Measurements from ENCODE around the gene KRTAP5-1.

Gene KRTAP5-1

GRCh38 chr11:1541474-1542204, 43.4 kb downstream of the KRTAP5-1 start (continued):
- no peak for TF ChIP-seq ZFP30 (CRISPR knock-in tag; IDR thresholded peaks at IDR 0.05)
- no peak for TF ChIP-seq ZC3H10 (CRISPR knock-in tag; IDR thresholded peaks at IDR 0.05)
- no peak for TF ChIP-seq ZNF70 (CRISPR knock-in tag; IDR thresholded peaks at IDR 0.05)
- TF ChIP-seq RARB (CRISPR knock-in tag; IDR thresholded peaks at IDR 0.05) = no peak
- TF ChIP-seq ZFP3 (CRISPR knock-in tag; IDR thresholded peaks at IDR 0.05) = no peak
- no peak for TF ChIP-seq OSR1 (CRISPR knock-in tag; IDR thresholded peaks at IDR 0.05)
- TF ChIP-seq CREB5 (CRISPR knock-in tag; IDR thresholded peaks at IDR 0.05; ENCODE audit: low read depth) = no peak
- TF ChIP-seq ZNF8 (CRISPR knock-in tag; IDR thresholded peaks at IDR 0.05) = no peak
- no peak for TF ChIP-seq SNAI2 (CRISPR knock-in tag; IDR thresholded peaks at IDR 0.05)

- TF ChIP-seq PATZ1 (CRISPR knock-in tag; IDR thresholded peaks at IDR 0.05; ENCODE audit: borderline replicate concordance) (no peak), ISL1 (CRISPR knock-in tag; IDR thresholded peaks at IDR 0.05) (no peak)
- ATAC-seq = no peak
Measured at GRCh38 chr11:1540074-1540473, 45.0 kb downstream of the KRTAP5-1 start.

- no peak for TF ChIP-seq ZNF565 (CRISPR knock-in tag; conservative IDR thresholded peaks at IDR 0.05; ENCODE audit: low read depth)
- TF ChIP-seq ZFP30 (CRISPR knock-in tag; IDR thresholded peaks at IDR 0.05) = no peak
- no peak for TF ChIP-seq ESRRG (CRISPR knock-in tag; IDR thresholded peaks at IDR 0.05)
- TF ChIP-seq CREB5 (CRISPR knock-in tag; IDR thresholded peaks at IDR 0.05; ENCODE audit: low read depth) = no peak
- TF ChIP-seq PPARA (CRISPR knock-in tag; IDR thresholded peaks at IDR 0.05; ENCODE audit: borderline replicate concordance) = no peak
- no peak for ATAC-seq
Measured at GRCh38 chr11:1538153-1538552, 46.9 kb downstream of the KRTAP5-1 start.

DNA sequence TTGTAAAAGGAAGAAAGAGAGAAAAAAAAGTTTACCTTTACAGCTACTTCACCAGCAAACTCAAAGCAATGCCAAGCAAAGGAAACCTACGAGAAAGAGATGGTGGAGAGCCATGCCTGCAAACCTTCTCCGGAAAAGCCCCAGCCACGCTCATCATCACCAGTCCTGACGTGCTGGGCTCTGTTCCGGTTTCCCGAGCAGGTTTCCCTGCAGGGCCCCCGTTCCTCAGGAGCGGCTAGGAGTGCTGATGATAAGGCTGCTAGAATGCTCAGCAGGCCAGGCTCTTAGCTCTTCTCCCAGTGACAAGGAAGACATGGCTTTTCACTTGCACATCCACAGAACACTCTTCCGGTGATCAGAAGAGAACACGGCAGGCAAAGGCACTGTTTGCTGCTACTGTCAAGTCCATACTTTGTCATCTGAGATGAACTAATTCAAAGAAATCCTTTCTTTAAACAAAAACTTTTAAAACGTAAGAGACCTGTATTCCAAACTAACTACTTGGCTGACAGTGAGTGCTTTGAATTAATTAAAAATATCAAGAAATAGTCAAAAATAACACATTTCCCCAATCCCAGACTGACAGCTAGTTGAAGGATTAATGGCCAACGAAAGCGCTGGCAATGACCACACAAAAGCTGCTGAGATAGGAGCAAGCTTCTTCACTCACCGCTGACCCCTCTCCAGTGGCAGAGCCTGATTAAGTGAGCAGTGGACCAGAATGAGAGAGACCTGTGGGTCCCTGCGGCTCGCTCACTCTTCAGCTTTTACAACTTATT, 48.8 kb downstream of the KRTAP5-1 start:
- TF ChIP-seq CSDC2 (CRISPR knock-in tag; IDR thresholded peaks at IDR 0.05) (no peak), ZNF8 (CRISPR knock-in tag; IDR thresholded peaks at IDR 0.05) (no peak), BACH2 (CRISPR knock-in tag; IDR thresholded peaks at IDR 0.05; ENCODE audit: borderline replicate concordance) (no peak), CREB5 (CRISPR knock-in tag; IDR thresholded peaks at IDR 0.05; ENCODE audit: low read depth) (no peak), ESRRG (CRISPR knock-in tag; IDR thresholded peaks at IDR 0.05) (no peak), TOX (CRISPR knock-in tag; IDR thresholded peaks at IDR 0.05; ENCODE audit: borderline replicate concordance) (no peak), ZFP3 (CRISPR knock-in tag; IDR thresholded peaks at IDR 0.05) (no peak), ISL1 (CRISPR knock-in tag; IDR thresholded peaks at IDR 0.05) (no peak), TCF4 (CRISPR knock-in tag; IDR thresholded peaks at IDR 0.05; ENCODE audit: borderline replicate concordance) (no peak), ARNTL (CRISPR knock-in tag; IDR thresholded peaks at IDR 0.05; ENCODE audit: borderline replicate concordance, low read depth) (no peak), PATZ1 (CRISPR knock-in tag; IDR thresholded peaks at IDR 0.05; ENCODE audit: borderline replicate concordance) (no peak)
- TF ChIP-seq, protein P1, sequence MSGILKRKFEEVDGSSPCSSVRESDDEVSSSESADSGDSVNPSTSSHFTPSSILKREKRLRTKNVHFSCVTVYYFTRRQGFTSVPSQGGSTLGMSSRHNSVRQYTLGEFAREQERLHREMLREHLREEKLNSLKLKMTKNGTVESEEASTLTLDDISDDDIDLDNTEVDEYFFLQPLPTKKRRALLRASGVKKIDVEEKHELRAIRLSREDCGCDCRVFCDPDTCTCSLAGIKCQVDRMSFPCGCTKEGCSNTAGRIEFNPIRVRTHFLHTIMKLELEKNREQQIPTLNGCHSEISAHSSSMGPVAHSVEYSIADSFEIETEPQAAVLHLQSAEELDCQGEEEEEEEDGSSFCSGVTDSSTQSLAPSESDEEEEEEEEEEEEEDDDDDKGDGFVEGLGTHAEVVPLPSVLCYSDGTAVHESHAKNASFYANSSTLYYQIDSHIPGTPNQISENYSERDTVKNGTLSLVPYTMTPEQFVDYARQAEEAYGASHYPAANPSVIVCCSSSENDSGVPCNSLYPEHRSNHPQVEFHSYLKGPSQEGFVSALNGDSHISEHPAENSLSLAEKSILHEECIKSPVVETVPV (CRISPR knock-in tag; IDR thresholded peaks at IDR 0.05) = no peak
- TF ChIP-seq, protein P2, sequence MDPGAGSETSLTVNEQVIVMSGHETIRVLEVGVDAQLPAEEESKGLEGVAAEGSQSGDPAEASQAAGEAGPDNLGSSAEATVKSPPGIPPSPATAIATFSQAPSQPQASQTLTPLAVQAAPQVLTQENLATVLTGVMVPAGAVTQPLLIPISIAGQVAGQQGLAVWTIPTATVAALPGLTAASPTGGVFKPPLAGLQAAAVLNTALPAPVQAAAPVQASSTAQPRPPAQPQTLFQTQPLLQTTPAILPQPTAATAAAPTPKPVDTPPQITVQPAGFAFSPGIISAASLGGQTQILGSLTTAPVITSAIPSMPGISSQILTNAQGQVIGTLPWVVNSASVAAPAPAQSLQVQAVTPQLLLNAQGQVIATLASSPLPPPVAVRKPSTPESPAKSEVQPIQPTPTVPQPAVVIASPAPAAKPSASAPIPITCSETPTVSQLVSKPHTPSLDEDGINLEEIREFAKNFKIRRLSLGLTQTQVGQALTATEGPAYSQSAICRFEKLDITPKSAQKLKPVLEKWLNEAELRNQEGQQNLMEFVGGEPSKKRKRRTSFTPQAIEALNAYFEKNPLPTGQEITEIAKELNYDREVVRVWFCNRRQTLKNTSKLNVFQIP (CRISPR knock-in tag; IDR thresholded peaks at IDR 0.05; ENCODE audit: borderline replicate concordance, low read depth) = no peak
- ATAC-seq = no peak
